OCI-LY3 (cell line): ENCODE results near the gene RBM33.

Experiments used
- CTCF ChIP-seq: fragments of 200-600, 300-600 bp; sonication (generic); IDR thresholded peaks from 2 replicates; pipeline ENCODE4 v1.5.1; 2014; ENCODE audit warnings: antibody characterized with exemption, low read length, low read depth
- EZH2phosphoT487 ChIP-seq: fragments of 200-600 bp; shearing (Covaris generic); IDR thresholded peaks from 2 replicates; pipeline ENCODE4 v1.6.1; 2018; ENCODE audit warnings: antibody characterized with exemption, mixed run types, low read depth

DNA sequence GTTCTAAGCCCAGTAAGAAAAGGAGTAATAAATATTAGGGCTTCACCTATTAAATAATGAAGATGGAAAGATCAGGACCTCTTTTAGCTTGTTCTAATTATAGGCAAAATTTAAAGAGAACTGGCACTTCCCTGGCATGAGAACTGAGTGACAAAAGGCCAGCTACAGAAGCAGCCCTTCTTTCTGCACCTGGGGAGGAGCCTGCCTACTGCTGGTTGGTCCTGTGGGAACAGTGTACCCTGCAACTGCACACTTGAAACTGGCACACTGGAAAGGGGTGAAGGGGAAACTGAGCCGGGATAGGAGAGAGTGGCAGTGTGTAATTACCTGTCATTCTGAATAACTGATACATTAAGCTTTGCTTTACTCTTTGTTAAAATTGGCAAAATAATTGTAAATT is 87.4 kb downstream of the RBM33 start:
- no peak for TF ChIP-seq CTCF
- TF ChIP-seq EZH2phosphoT487, result no peak
